NCI-H510A (cell line): Measurements from ENCODE around the gene IL6ST.
A peak's percentile ranks its signal among the peaks of the same experiment; 100 is the strongest.
"Not testable (repeated sequence)": the region's sequence is repeated elsewhere in the genome, so short reads cannot be mapped to it uniquely, and the experiment has no call there.

ENCODE experiments used
- DNase-seq: peaks from one replicate; lab custom pipeline; 2025; lab: John Stamatoyannopoulos, UW

Gene IL6ST

GRCh38 chr5:56003679-56004078, 8.9 kb upstream of the IL6ST start:
- no peak for DNase-seq

- DNase-seq, result no peak
Measured at GRCh38 chr5:56003179-56003578, 8.4 kb upstream of the IL6ST start.

GRCh38 chr5:56002303-56002702, 7.5 kb upstream of the IL6ST start:
- DNase-seq, result no peak

GRCh38 chr5:56000221-56000620, 5.5 kb upstream of the IL6ST start:
- DNase-seq, result not testable (repeated sequence)

- no peak for DNase-seq
Measured at GRCh38 chr5:55998966-55999365, 4.2 kb upstream of the IL6ST start.

- DNase-seq, result no peak
Measured at GRCh38 chr5:55997742-55998351, 3.1 kb upstream of the IL6ST start.

- peak; percentile 90 for DNase-seq
Measured at GRCh38 chr5:55994998-55995914, 493 bp upstream of the IL6ST start.

GRCh38 chr5:55993731-55994494, 850 bp downstream of the IL6ST start:
- no peak for DNase-seq

GRCh38 chr5:55993013-55993412, 1.8 kb downstream of the IL6ST start:
- no peak for DNase-seq

- DNase-seq, result no peak
Measured at GRCh38 chr5:55991768-55992486, 2.8 kb downstream of the IL6ST start.

- not testable (repeated sequence) for DNase-seq
Measured at GRCh38 chr5:55990895-55991294, 3.9 kb downstream of the IL6ST start.

- no peak for DNase-seq
Measured at GRCh38 chr5:55989860-55990259, 4.9 kb downstream of the IL6ST start.

GRCh38 chr5:55988979-55989638, 5.7 kb downstream of the IL6ST start:
- DNase-seq, result no peak

GRCh38 chr5:55988428-55988827, 6.3 kb downstream of the IL6ST start:
- DNase-seq, result not testable (repeated sequence)

GRCh38 chr5:55986931-55987330, 7.8 kb downstream of the IL6ST start:
- no peak for DNase-seq

- DNase-seq, result no peak
Measured at GRCh38 chr5:55985181-55985580, 9.6 kb downstream of the IL6ST start.

- no peak for DNase-seq
Measured at GRCh38 chr5:55983986-55984385, 10.8 kb downstream of the IL6ST start.

- no peak for DNase-seq
Measured at GRCh38 chr5:55982957-55983381, 11.8 kb downstream of the IL6ST start.

GRCh38 chr5:55973296-55973695, 21.5 kb downstream of the IL6ST start:
- no peak for DNase-seq

GRCh38 chr5:55969956-55970355, 24.8 kb downstream of the IL6ST start:
- no peak for DNase-seq

GRCh38 chr5:55966284-55966683, 28.5 kb downstream of the IL6ST start:
- no peak for DNase-seq
